Kidney (tissue), 14 donors: ENCODE data around the gene ADGRG2. TPM values are rescaled to one million over a fixed set of nuclear protein-coding genes. Genes with fewer than 3 reads are reported as not detected.
A peak's percentile ranks its signal among the peaks of the same experiment; 100 is the strongest.

Source experiments
- DNase-seq, 5 donors: peaks; one replicate each; pipeline ENCODE4 v3.0.0-alpha.2; 2013 to 2020
- FAIRE-seq: peaks from 2 replicates; lab custom pipeline; 2012; peaks lifted over from hg19 to GRCh38; lab: Jason Lieb, UNC
- H3K27ac ChIP-seq, 2 donors: one replicate each; pipeline ENCODE4 v1.7.0; 2013; ENCODE audit warnings: low read depth in 2 of 2, low read length in 2 of 2, inconsistent platforms in 1 of 2
- H3K27me3 ChIP-seq: one replicate; pipeline ENCODE4 v1.7.1; 2013; ENCODE audit warnings: low read length, inconsistent platforms; ENCODE audit not compliant: control insufficient read depth, insufficient read depth
- H3K36me3 ChIP-seq, 3 donors: one replicate each; pipeline versions ENCODE4 v1.7.0 to v1.7.1; 2013; ENCODE audit warnings: low read length in 3 of 3, control low read depth in 1 of 3, inconsistent platforms in 1 of 3; ENCODE audit not compliant: insufficient read depth in 3 of 3, control insufficient read depth in 2 of 3
- H3K4me1 ChIP-seq, 3 donors: one replicate each; pipeline versions ENCODE4 v1.7.0 to v1.7.1; 2013; ENCODE audit warnings: low read length in 3 of 3, inconsistent platforms in 1 of 3, low read depth in 1 of 3; ENCODE audit not compliant: control insufficient read depth in 2 of 3, insufficient read depth in 2 of 3
- H3K4me3 ChIP-seq, 3 donors: one replicate each; pipeline versions ENCODE4 v1.7.0 to v1.8.1; 2013; ENCODE audit warnings: low read length in 3 of 3, control low read depth in 1 of 3, inconsistent platforms in 1 of 3
- H3K9ac ChIP-seq, 3 donors: one replicate each; pipeline versions ENCODE4 v1.7.0 to v1.7.1; 2013; ENCODE audit warnings: low read length in 3 of 3, control low read depth in 1 of 3, inconsistent platforms in 1 of 3
- H3K9me3 ChIP-seq, 3 donors: one replicate each; pipeline versions ENCODE4 v1.7.0 to v1.7.1; 2013; ENCODE audit warnings: low read length in 3 of 3, control low read depth in 1 of 3, inconsistent platforms in 1 of 3; ENCODE audit not compliant: control insufficient read depth in 2 of 3, insufficient read depth in 1 of 3
- intact Hi-C: fragments of 100-400 bp; cut with DNase I; formaldehyde crosslinking; loops from one replicate; pipeline ENCODE4 v1.11.1; 2022
- polyA plus RNA-seq: library from polyadenylated mRNA; stranded (reverse); fragments of 350-450 nt; fragmentation: Illumina TruSeq; extraction: RNeasy Lipid Tissue Mini Kit (QIAGEN cat#74804); gene quantifications from one replicate; pipeline ENCODE4 v1.2.3, GENCODE V29; 2014; ENCODE audit warnings: low read depth, low replicate concordance; ENCODE audit not compliant: insufficient read depth
- total RNA-seq: library from RNA; stranded (reverse); fragmentation: NEBNext Ultra II Directional; extraction: Animal tissue kit (Norgen Biotek cat#: 25700); gene quantifications from one replicate; pipeline ENCODE4 v1.2.1, GENCODE V29; 2021
- TF ChIP-seq, protein P1 (sequence below): IDR thresholded peaks from 3 replicates; pipeline ENCODE4 v1.5.1; 2012; ENCODE audit warnings: mild to moderate bottlenecking, moderate library complexity, borderline replicate concordance; ENCODE audit not compliant: insufficient read depth; ENCODE audit errors: extremely low read depth
- donor health status: control.
- donor health status: control.
- donor health status: control.
- donor health status: control.
- donor health status: control.
- donor health status: DM: yes; HTN: yes; CAD: no.
- donor health status: Normal renal cell carcinoma (clear cell type).

Gene ADGRG2
- total and polyA plus RNA-seq, 2 donors from 2014 or later: 1.2 TPM; not detected in 1

DNA sequence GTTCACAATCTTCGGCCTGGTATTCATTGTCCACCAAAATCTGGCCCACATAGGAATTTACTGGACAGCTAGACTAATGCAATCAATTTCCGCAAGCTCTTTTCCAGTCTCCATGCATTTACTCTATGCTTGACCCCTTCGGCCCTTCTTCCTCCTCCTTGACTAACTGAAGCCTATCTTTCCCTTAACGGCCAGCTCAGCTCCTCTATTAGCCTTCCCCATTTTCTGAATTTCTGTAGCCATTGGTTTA lies 137.2 kb downstream of the ADGRG2 start:
- Histone ChIP-seq H3K4me3 (peak overlapping the region; percentile 61 to 82 (median 70)), H3K36me3 (no peaks in the 10 kb centered on the region), H3K9ac (peak overlapping the region; percentile 11 to 65 (median 44)), H3K27ac (peak overlapping the region in 1 of 2 donors; percentile 86), H3K27me3 (peaks cover 3% of the 10 kb centered on the region), H3K4me1 (peaks cover 0 to 6% (median 6%) of the 10 kb centered on the region in 3 donors), H3K9me3 (no peaks in the 10 kb centered on the region)
- FAIRE-seq (no peak), DNase-seq (no peak)
- intact Hi-C loops: no loop called here
- TF ChIP-seq, protein P1, sequence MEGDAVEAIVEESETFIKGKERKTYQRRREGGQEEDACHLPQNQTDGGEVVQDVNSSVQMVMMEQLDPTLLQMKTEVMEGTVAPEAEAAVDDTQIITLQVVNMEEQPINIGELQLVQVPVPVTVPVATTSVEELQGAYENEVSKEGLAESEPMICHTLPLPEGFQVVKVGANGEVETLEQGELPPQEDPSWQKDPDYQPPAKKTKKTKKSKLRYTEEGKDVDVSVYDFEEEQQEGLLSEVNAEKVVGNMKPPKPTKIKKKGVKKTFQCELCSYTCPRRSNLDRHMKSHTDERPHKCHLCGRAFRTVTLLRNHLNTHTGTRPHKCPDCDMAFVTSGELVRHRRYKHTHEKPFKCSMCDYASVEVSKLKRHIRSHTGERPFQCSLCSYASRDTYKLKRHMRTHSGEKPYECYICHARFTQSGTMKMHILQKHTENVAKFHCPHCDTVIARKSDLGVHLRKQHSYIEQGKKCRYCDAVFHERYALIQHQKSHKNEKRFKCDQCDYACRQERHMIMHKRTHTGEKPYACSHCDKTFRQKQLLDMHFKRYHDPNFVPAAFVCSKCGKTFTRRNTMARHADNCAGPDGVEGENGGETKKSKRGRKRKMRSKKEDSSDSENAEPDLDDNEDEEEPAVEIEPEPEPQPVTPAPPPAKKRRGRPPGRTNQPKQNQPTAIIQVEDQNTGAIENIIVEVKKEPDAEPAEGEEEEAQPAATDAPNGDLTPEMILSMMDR: no peak

DNA sequence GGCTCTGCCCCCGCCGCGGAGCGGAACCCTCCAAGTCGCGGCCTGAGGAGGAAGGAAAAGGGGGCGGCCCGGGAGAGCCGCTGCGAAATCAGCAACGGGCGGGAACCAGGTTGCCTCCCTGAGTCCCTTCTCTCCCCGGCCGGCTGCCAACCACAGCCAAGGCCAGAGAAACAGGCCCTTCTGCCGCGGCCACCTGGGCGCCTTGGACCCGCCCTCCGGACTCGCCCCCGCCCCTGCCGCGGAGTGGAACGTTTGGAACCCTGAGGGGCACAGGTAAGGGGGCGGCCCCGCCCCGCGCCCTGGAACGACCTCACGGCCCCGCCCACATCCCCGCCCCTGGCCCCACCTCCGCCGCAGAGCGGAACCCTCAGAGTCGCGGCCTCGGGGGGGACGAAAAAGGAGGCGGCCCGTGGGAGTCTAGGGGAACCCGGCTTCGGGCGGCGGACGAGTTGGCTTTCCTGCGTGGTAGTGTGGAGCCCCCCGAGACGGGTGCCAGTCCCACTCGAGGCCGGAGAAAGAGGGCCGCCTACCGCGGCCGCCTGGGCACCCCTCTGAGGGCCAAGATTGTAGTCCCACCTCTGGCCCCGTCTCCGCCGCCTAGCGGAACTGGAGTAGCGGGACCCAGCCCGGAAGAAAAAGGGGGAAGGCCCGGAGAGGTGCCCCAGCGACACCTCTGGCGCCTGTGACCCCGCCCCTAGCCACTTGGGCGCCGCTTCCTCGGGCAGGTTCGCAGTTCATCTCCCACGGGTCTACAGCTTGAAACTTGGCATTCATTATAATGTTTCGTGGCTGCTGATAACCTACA lies 137.7 kb downstream of the ADGRG2 start:
- intact Hi-C loops: no loop called here
- peak overlapping the region; percentile 11 to 65 (median 44) for H3K9ac ChIP-seq
- no peaks in the 10 kb centered on the region for H3K36me3 ChIP-seq
- FAIRE-seq (no peak), DNase-seq (peak; percentile 86 to 93 (median 91))
- peaks cover 3% of the 10 kb centered on the region for H3K27me3 ChIP-seq
- no peaks in the 10 kb centered on the region for H3K9me3 ChIP-seq
- peak overlapping the region; percentile 86 for H3K27ac ChIP-seq
- H3K4me1 ChIP-seq: peaks cover 0 to 6% (median 6%) of the 10 kb centered on the region in 3 donors
- H3K4me3 ChIP-seq: peak overlapping the region; percentile 61 to 82 (median 70)
- TF ChIP-seq, protein P1: no peak

DNA sequence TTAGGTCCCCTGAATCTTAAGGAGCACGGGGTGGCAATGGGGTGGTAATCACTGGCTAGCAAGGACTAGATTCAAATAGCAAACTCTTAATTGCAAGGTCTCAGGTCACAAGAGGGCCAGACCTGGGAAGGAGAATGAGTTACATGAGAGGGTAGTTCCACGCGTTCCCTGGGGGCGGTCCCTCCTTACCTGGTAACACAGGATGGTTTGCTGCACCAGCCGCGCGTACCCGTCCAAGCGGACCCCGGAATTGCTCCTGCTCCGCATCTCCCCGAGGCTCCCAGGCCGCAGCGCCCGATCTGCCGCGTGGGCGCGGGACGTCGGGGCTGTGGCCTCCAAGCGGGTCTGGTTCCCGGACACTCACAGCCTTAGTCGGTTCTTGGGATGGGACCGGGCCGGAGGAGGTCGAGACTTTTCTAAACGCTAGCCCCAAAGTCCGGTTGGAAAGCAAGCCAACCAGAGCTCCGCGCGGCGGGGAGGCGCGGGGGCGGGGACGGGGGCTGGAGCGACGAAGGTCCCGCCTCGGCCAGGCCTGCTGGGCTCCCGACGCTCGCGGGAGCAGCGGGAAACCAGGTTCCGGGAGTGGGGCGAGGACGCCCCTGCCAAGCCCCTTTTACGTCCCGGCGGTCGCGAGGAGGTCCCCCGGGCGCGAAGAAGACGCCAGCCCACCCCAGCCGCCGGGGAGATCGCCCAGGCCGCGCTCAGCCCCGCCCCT lies 138.4 kb downstream of the ADGRG2 start, which contains the start of gene PHKA2:
Gene PHKA2 (minus strand): TSS at position 449 of the 715 bp plus-strand sequence. CDS start 182 bp downstream, at position 267.
- H3K9me3 ChIP-seq: no peaks in the 10 kb centered on the region
- no peaks in the 10 kb centered on the region for H3K27me3 ChIP-seq
- H3K9ac ChIP-seq: peak within 1 kb of the TSS in 2 of 3 donors; percentile 58 to 65
- intact Hi-C loops: no loop called here
- FAIRE-seq (no peak), DNase-seq (peak in 3 of 5 donors; percentile 49 to 85 (median 61))
- peaks cover 0 to 6% (median 6%) of the 10 kb centered on the region in 3 donors for H3K4me1 ChIP-seq
- H3K36me3 ChIP-seq: no peaks in the 10 kb centered on the region
- H3K27ac ChIP-seq: peak within 1 kb of the TSS; percentile 86
- TF ChIP-seq, protein P1: no peak
- peak within 1 kb of the TSS; percentile 69 to 82 (median 72) for H3K4me3 ChIP-seq
